Activated T-helper 1 cell treated with anti-CD3 and anti-CD28 coated beads, Interleukin-2, amount 50 U/mL, for 16 hours (primary cell): ENCODE measurements around the gene MAPK4.

Source experiments
- DNase-seq, 2 donors: peaks; one replicate each; pipeline ENCODE4 v3.0.0-alpha.2; 2020; ENCODE audit warnings: low read depth in 1 of 2, low spot score in 1 of 2

Gene MAPK4

DNA sequence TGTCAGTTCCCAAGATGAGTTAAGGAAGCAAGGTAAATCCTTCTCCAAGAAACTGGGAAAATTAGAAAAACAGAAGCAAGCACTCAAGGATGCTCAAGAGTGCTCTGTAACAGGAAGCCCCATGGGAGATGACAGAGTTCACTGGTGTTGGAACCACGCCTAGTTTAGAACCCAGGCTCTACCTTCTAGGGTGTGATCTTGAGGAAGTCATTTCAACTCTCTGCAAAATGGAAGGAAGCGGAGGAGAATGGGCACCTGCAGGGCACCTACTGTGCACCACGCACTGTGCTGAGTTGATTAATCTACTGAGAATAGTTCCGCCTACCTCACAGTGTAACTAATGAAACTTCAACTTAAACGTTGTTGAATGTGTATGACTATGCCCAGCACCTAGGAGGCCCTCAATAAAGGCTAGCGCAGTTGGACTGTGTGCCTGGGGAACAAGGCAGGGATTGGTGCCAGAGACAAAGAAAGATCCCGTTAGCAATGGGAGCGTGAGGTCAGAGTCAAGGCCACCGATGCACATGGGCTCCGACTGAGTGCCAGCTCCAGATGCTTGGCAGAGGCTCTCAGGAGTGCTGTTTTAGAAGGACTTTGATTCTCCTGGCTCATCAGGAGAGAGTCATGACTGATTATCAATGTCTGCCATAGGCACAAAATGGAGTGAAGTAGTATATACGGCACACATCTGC, 93.7 kb downstream of the MAPK4 start:
- no peak for DNase-seq

DNA sequence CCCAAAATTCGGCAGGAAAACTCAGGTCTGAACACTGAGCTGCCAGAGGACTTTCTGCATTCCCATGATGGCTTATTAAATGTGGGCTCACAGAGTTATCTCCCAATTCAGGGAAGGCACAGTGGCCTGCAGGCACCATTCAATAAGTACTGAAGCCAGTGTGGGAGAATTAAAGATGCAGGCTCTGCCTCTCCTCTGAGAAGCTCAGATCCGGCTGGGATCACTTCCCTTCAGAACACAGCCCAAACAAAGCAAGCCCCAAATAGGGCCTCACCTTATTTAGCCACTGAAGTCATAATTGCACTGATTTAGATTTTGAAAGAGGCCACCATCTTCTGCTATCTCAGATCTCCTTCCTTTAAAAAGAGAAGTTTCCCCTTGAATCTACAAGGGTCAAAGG, 94.3 kb downstream of the MAPK4 start:
- no peak for DNase-seq

DNA sequence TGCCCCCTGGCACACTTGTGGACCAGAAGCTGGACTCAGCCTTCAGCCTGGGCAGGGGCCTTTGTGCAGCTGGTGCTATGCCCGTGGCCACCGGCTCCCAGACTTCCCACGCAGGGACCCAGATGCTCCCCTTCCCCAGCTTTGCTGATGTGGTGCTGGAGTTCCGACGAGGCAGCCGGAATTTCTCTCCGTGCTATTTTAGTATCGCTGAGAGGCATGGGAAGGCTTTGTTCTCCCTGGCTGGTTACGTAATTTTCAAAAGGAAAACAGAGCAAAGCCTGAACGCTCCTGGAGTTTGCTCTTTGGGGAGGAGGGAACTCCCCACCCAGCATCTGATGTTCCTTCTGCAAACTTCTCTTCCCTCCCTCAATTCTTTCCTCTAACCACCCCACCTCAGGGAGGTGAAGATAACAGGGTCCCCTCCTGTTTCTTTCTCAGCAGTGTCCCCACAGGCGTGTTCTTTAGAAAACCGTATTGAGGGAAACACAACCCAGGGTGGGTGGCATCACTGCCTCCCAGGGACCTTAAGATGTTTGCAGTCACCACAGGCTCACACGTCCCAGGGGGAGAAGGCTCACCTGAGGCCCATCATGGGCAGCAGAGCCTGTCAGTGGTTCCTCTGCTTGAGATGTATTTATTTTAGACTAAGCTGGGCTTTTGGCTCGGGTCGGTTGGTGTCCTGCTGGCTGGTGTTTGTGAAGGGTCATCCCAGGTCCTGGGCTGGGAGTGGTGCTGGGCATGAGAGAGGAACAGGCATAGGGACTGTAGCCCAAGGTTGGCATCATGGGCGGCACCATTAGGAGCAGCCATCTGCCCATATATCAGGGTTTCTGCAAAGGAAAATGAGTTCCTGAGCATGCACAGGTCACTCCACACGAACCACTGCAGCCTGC, 95.0 kb downstream of the MAPK4 start:
- no peak for DNase-seq

DNA sequence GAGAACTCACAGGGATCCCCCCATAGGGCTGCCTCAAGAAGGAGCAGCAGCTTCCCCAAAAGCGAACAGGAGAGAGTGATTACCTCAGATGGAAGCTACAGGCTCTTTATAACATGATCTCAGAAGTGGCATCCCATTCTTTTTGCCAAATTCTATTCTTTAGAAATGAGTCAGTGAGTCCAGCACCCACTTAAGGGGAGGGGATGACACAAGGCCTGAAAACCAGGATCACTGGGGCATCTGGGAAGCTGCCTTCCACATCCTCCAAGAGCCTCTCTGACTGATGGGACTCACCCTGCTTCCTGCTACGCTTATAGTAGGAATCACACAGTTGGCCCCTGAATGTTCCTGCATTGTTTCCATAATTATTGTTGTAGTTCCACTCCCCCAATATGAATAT, 96.5 kb downstream of the MAPK4 start:
- no peak for DNase-seq

DNA sequence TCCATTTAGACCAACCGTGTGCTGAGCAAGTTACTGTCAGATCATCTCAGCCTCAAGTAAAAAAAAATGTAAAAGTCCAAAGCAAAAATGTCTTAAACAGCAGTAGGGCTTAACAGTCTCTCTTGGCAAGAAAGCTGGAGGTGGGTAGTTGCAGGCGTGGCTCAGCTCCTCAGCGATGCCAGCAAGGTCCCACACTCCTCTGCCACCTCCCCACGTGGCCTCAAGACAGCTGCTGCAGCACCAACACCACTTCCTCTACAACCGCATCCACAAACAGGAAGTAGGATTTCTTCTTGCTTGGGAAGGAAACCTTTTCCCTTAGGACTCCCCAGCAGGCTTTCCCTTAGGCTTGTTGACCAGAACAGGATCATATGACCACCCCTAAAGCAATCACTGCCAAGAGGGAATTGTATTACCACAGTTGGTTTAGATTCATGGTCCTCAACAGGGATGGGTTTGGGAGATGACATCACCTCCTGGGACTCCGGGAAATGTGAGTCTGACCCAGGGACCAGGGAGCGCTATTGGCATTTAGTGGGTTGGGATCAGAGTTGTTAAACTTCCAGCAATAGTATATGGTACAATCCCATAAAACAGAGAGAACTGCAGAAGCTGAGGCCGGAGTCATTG, 97.1 kb downstream of the MAPK4 start:
- DNase-seq: no peak

DNA sequence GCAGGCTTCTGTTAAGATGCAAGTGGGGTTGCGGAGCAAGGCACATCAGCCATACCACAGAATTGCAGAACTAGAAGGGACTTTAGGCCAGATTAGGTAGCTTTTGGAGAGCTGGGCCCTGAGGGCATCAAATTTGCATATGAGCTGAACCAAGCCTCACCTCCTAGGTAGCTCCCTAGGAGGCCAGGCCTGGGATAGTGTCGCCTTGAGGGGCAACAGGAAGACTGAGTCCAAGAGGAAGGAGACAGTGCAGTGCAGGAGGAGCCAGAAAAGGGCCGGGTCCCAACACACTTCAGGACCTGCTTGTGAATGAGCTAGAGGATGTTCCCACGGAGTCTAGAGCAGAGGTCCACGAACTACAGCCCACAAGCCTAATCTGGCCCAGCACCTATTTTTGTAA, 98.7 kb downstream of the MAPK4 start:
- no peak for DNase-seq

DNA sequence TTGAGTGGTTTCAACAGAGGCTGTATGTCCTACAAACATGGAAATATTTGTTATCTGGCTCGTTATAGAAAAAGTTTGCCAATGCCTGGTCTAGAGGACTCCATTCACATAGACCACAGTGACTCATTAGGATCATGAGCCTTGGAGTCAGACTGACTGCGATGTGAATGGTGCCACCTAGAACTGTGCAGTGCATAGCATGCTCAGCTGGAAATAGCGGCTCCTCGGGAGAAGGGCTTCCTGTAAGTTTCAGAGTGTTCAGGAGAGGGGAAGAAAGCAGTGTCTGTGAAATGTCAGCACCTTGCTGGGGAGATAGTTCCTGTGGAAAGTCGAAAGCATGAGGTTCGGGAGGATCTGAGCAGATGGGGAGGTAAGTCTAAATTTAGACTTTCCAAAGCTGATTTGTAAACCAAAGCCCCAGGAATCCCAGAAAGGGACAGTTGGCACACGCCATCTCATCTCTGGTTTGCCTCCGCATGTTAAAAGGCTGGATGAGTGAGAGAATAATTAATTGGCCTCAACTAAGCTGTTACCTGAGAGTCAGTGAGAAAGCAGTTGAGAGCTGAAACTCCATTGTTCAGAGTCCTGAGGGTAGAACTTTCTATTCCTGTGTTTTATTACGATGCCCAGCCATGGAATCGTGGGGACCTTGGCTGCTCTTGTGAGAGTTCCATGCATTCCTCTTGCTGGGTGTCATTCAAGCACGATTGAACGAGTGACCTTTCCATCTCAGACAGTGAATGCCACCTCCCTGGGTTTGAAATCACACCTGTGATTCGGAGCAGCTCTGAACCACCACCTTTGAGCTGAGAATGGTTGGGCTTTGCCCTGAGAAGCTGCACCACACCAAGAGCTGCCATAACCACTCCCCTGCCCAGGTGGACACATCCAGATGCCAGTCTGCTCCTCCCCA, 99.5 kb downstream of the MAPK4 start:
- no peak for DNase-seq

DNA sequence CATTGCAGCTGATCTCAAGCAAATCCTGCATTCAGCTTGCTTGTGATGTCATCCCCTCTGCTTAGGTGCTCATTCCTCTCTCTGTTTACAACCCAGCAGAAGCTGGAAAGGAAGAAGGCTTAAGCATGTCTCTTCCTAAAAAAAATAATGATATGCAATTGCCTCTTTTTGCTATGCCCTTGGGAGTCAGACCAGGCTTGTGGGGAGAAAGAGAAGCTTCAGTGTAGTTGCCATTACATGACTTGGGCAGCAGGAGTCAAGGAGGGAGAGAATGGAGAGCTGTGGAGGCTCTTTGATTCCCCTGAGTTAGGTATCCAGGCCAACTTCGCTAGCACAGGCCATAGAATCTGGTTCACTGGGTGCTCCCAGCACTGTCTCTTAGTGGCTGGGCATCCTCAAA, 101.1 kb downstream of the MAPK4 start:
- DNase-seq: no peak

DNA sequence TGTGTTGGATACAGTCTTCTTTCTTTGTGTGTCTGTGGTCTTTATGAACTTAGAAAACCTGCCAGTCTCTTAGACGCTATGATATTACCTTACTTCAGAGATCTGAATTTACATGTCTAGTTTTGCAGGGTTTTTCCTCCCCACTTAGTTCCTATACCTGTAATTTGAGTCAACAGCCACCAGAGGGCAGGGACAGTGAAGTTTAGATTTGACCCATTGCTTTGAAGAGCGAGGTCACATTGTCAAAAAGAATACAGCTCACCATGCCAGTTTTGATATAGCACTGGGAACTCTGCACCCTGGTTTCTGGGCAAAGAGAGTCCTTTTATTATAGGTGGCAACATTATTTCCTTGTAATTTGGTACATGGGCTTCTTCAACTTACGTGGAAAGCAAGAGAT, 102.3 kb downstream of the MAPK4 start:
- no peak for DNase-seq

DNA sequence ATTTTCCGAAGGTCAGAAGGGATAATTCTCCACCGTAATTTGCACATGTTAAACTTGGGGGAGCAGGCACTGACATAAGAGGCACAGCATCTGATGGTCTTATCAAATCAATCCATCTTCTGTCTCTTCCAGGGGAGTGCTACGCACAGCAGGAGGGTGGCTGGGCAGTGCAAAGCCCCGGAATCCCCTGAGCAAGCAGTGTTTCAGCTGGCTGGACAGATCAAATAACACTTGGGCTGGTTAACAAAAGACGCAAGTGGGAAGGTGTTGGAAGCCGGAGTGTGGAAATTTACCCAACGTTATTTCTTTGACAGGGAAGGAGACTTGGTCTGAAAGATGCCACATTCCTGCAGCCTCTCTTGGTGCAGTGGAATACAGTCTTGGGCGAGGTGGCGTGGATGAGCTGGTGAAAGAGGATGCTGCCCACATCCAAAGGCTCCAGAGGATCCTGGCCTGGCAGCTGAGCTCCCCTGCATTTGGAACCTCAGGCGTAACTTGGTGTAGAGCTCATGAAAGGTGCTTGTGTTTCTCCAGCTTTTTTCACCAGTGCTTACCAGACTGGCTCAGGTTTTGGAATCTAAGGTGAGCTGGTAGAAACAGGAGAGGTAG, 103.0 kb downstream of the MAPK4 start:
- DNase-seq: no peak

DNA sequence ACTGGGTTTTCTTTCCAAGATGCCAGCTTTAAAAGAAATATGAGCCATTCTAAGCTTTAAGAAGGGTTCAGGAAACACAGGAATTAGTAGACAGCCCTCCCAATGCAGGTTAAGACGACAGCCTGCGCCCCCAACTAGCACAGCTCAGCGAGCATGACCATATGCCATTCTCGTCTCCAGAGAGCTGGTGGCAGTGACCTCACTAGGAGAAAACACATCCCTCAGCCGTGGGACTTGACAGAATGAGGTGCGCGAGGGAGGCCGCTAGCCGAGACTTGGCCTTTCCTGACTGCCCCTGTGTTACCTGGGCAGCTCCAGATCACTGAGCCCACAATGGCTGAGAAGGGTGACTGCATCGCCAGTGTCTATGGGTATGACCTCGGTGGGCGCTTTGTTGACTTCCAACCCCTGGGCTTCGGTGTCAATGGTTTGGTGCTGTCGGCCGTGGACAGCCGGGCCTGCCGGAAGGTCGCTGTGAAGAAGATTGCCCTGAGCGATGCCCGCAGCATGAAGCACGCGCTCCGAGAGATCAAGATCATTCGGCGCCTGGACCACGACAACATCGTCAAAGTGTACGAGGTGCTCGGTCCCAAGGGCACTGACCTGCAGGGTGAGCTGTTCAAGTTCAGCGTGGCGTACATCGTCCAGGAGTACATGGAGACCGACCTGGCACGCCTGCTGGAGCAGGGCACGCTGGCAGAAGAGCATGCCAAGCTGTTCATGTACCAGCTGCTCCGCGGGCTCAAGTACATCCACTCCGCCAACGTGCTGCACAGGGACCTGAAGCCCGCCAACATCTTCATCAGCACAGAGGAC, 103.9 kb downstream of the MAPK4 start:
- DNase-seq: no peak

DNA sequence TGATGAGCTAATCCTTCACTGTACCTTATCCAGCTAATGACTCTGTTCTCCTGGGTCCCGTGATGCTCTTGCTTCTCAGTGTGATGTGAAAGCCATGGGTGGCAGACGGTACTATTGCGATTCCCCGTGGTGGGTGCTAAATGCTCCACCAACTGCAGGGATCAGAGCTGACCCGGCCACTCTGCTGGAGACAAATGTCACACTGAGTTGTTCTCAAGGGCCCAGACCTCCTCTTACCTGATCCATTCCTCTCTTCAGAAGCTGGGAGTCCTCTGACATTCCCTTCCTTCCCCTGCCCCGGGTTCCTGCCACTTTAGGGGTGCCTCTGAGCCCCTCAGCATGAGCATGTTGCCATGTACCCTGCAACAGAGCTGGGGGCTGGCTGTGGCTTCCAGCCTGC, 105.1 kb downstream of the MAPK4 start:
- DNase-seq: no peak

DNA sequence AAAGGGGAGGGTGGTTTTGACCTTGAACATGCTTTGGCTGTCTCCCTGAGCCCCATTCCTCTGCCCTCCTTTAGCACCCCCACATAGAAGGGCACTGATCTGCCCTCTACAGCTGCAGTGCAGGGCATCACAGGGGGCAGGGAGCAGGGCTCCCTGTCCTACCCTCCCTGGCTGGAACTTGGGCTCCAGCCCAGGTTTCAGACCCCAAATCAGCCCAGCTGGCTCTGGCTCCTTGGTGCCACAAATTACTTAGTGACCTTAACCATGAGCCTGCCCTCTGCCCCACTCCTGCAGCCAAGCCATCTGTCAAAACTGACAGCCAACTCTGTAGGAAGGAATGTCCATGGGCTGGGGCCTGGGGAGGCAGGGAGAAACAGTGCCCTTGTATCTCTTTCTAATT, 105.6 kb downstream of the MAPK4 start:
- DNase-seq: no peak

DNA sequence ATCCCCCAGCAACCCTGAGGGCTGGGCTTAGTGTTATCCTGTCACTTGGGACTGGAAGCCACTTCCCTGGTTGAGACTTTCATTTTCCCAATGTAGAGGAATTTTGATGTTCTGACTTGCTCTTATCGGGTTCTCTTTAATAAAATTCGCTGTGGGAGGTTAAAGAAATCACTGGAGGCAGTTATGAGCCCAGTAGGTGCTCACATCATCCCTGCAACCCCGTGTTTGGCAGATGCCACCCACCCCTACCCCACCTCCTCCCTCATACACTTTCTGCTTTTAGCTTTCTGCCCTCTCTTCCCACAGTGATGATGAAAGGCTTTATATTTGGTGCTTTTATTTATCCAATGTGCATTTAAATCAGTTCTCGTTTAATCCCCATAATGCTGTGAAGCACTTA, 106.6 kb downstream of the MAPK4 start:
- DNase-seq: no peak

DNA sequence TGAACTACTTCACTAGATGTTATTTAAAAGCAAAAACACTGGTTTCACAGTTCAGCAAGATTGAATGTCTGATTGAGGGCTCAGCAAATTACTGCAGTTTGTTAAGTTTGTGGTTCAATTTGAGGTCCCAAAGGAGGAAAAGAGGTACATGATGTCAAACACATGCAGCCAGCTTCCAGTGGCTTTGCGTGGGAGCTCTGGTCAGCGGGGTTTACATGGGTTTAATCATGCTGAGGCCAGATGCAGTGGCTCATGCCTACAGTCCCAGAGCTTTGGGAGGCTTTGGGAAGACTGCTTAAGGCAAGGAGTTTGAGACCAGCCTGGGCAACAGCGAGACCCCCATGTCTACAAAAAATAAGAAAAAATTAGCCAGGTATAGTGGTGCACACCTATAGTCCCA, 111.5 kb downstream of the MAPK4 start:
- no peak for DNase-seq

DNA sequence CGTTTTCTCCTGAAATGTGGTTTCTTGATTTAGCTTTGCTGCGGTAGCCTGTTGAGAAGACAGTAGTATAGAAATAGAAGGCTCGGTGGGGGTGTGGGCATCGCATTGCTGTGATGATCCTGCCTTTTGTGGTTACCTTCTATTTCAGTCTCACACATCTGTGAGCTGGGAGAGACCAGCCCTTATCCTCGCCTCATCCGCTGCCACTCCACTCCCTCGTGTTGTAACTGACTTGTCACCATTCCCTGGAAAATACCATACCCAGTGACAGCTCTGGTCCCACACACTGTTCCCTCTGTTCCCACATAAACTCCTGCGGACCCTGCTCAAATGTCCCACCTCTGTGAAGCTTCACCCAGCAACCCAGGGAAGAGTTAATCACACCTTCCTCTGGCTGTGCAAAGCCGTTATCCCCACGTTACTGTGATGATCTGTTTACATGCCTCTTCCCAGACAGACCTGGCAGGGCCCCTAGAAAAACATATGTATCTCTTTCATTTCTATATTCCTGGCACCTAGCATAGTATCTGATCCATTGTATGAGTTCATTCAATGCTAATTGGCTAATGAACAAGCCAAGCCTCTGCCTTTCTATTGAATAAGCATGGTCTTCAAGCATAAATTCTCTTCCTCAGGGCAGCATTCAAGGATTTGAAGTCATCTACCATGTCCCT, 114.6 kb downstream of the MAPK4 start:
- DNase-seq: no peak

DNA sequence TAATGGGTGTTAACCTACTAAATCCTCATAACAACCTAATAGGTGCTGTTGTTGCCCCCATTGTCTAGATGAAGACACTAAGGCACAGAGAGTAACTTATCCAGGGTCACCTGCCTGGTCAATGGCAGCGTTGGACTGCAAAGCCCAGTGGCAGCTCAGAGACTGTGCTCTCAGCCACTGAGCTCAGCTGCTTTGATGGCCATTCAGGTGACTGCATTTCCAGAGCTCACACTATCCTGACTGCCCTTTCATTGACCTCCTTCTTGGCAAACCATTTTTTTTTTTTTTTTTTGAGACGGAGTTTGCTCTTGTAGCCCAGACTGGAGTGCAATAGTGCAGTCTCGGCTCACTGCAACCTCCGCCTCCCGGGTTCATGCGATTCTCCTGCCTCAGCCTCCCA, 115.2 kb downstream of the MAPK4 start:
- DNase-seq: no peak

DNA sequence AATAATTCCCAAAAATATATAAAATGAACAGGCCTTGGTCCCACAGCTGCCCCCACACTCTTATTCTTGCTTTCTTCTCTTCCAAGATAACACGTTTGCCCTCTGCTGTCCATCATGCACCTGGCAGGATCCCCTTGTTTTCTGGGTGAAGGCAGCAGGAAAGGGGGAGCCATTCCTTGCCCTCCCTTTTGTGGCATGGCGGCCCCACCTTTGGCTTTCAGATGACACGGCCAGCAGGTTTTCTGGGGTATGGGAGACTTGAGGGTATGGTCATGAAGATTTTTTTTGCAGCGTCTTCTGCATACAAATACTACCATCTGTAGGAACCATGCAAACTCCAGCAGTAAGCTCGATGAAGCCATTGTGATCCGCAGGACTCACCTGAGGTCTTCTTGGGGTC, 118.8 kb downstream of the MAPK4 start:
- DNase-seq: no peak

DNA sequence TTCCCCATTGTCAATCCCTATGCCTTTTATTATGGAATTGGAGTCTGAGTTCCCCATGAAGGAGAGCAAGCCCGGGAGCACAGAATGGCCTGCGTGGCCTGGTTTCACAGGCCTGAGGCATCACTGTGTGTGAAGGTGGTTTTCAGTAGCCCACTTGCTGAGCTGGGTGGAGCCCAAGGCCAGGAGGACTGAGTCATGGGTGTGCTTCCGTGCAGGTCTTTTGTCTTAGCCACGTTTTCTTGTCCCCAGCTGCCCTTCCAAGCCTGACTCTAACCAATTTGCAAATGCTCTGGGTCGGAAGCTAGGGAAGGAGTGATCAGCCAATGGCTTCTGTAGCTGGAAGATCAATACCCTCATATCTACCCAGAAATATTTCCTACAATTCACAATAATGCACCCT, 119.2 kb downstream of the MAPK4 start:
- DNase-seq: no peak
